GM12878 (cell line): ENCODE results near the gene CEBPB. TPM values are rescaled to one million over a fixed set of nuclear protein-coding genes. Genes with fewer than 3 reads are reported as not detected.

Experiments
- ATAC-seq: fragments of 200-7000 bp; cut with Tn5 transposase; 3 replicates; pipeline ENCODE4 v1.9.1; 2020; ENCODE audit warnings: mild to moderate bottlenecking, moderate library complexity
- BruUV-seq: library from RNA; stranded (reverse); fragments of 400-500 nt; replicated peaks from 2 replicates; lab custom pipeline; 2021; lab: Mats Ljungman, UMichigan
- CTCF ChIA-PET: fragments of 300-600 bp; sonication (Branson Sonifier 250); formaldehyde crosslinking; extraction: SDS; loops from one replicate; lab custom pipeline; 2021; ENCODE audit warnings: inconsistent platforms; lab: Yijun Ruan, JAX
- POLR2A ChIA-PET: fragments of 350-600 bp; formaldehyde crosslinking; extraction: SDS; loops from one replicate; lab custom pipeline; 2021; ENCODE audit warnings: inconsistent platforms; lab: Charles Lee
- RAD21 ChIA-PET: fragments of 300-600 bp; sonication (Branson Sonifier 250); formaldehyde crosslinking; loops from one replicate; lab custom pipeline; 2023; ENCODE audit warnings: antibody characterized with exemption; ENCODE audit not compliant: unreplicated experiment; lab: Charles Lee
- SMC1A ChIA-PET: fragments of 300-600 bp; sonication (Branson Sonifier 250); formaldehyde crosslinking; loops from one replicate; lab custom pipeline; 2023; ENCODE audit not compliant: unreplicated experiment, uncharacterized antibody; lab: Charles Lee
- DNase-seq: peaks from one replicate; pipeline ENCODE4 v3.0.0-alpha.2; 2011; ENCODE audit warnings: low read depth, low spot score
- FAIRE-seq: peaks from 3 replicates; lab custom pipeline; 2011; peaks lifted over from hg19 to GRCh38; lab: Jason Lieb, UNC
- H2AFZ ChIP-seq: 2 replicates; pipeline ENCODE4 v1.6.0; 2011; ENCODE audit warnings: low read depth, low read length, control low read depth; ENCODE audit not compliant: control insufficient read depth
- H3K27ac ChIP-seq: 2 replicates; pipeline ENCODE4 v1.5.1; 2011; ENCODE audit warnings: control low read depth; ENCODE audit not compliant: control insufficient read depth, insufficient read depth
- H3K27me3 ChIP-seq, 2 experiments: replicated peaks in 1 of 2; 2 replicates each; pipeline versions ENCODE4 v1.6.0 to v1.6.1; 2011; ENCODE audit warnings: low read length in 1 of 2; ENCODE audit not compliant: control insufficient read depth in 2 of 2, insufficient read depth in 2 of 2
- H3K36me3 ChIP-seq, 2 experiments: 2 replicates each; pipeline ENCODE4 v1.5.1; 2011; ENCODE audit warnings: low read length in 1 of 2; ENCODE audit not compliant: control insufficient read depth in 2 of 2, insufficient read depth in 2 of 2
- H3K4me1 ChIP-seq: 2 replicates; pipeline ENCODE4 v1.6.1; 2011; ENCODE audit warnings: mild to moderate bottlenecking, low read length, moderate library complexity, mixed read lengths; ENCODE audit not compliant: control insufficient read depth, insufficient read depth
- H3K4me2 ChIP-seq: 2 replicates; pipeline ENCODE4 v1.6.0; 2011; ENCODE audit warnings: control low read depth; ENCODE audit not compliant: control insufficient read depth, insufficient read depth
- H3K4me3 ChIP-seq: fragments of 200-600 bp; sonication (generic); 2 replicates; pipeline ENCODE4 v1.5.1; 2016
- H3K79me2 ChIP-seq: 2 replicates; pipeline ENCODE4 v1.6.0; 2011; ENCODE audit warnings: low read length; ENCODE audit not compliant: control insufficient read depth, insufficient read depth
- H3K9ac ChIP-seq: 2 replicates; pipeline ENCODE4 v1.8.0; 2011; ENCODE audit warnings: low read length, control low read depth, mixed read lengths; ENCODE audit not compliant: control insufficient read depth, insufficient read depth
- H3K9me3 ChIP-seq: replicated peaks from 3 replicates; pipeline ENCODE4 v1.5.1; 2011; ENCODE audit warnings: mild to moderate bottlenecking, low read length; ENCODE audit not compliant: control insufficient read depth, insufficient read depth
- H4K20me1 ChIP-seq: 2 replicates; pipeline ENCODE4 v1.6.0; 2011; ENCODE audit not compliant: control insufficient read depth, insufficient read depth
- ASH2L ChIP-seq: fragments of 300-600, 200-600 bp; sonication (generic); IDR thresholded peaks from 2 replicates; pipeline ENCODE4 v1.6.1; 2017; ENCODE audit warnings: low read depth, mild to moderate bottlenecking, borderline replicate concordance
- BCL11A ChIP-seq: IDR thresholded peaks from 2 replicates; pipeline ENCODE4 v1.6.1; 2011; ENCODE audit warnings: low read depth, low read length
- CREB1 ChIP-seq: IDR thresholded peaks from 2 replicates; pipeline ENCODE4 v1.6.1; 2012; ENCODE audit warnings: low read depth, mild to moderate bottlenecking, inconsistent platforms
- ESRRA ChIP-seq: IDR thresholded peaks from 2 replicates; pipeline ENCODE4 v1.6.1; 2012; ENCODE audit warnings: mild to moderate bottlenecking, low read length, improper control_type of control experiment
- IRF4 ChIP-seq: IDR thresholded peaks from 2 replicates; pipeline ENCODE4 v1.6.1; 2011; ENCODE audit warnings: low read depth, low read length
- MEF2B ChIP-seq: fragments of 450-650 bp; IDR thresholded peaks from 2 replicates; pipeline ENCODE4 v1.6.1; 2018; ENCODE audit warnings: mild to moderate bottlenecking, moderate library complexity; ENCODE audit not compliant: partially characterized antibody, poor library complexity, severe bottlenecking
- MTA3 ChIP-seq: IDR thresholded peaks from 2 replicates; pipeline ENCODE4 v1.6.1; 2012; ENCODE audit warnings: low read length, inconsistent platforms, borderline replicate concordance
- POLR2A ChIP-seq: IDR thresholded peaks from 2 replicates; pipeline ENCODE4 v1.6.1; 2011; ENCODE audit warnings: low read depth, mild to moderate bottlenecking, low read length
- POLR2AphosphoS2 ChIP-seq: IDR thresholded peaks from 2 replicates; pipeline ENCODE4 v1.6.1; 2011; ENCODE audit warnings: low read depth, mild to moderate bottlenecking, low read length, improper control_type of control experiment, moderate library complexity
- RUNX3 ChIP-seq: IDR thresholded peaks from 2 replicates; pipeline ENCODE4 v1.6.1; 2012; ENCODE audit warnings: low read length, inconsistent platforms
- SREBF2 ChIP-seq: IDR thresholded peaks from 2 replicates; pipeline ENCODE4 v1.6.1; 2012; ENCODE audit warnings: mild to moderate bottlenecking, low read length
- ZNF217 ChIP-seq: fragments of 450-650 bp; IDR thresholded peaks from 2 replicates; pipeline ENCODE4 v1.6.1; 2017; ENCODE audit warnings: antibody characterized with exemption, mild to moderate bottlenecking
- ZZZ3 ChIP-seq: IDR thresholded peaks from 2 replicates; pipeline ENCODE4 v1.6.1; 2011; ENCODE audit warnings: low read depth; ENCODE audit not compliant: control insufficient read depth, insufficient read length
- WGBS: methylation state at CpG from one replicate; pipeline ENCODE4 v1.1.6; 2016; ENCODE audit warnings: low lambda C conversion rate; ENCODE audit not compliant: insufficient replicate concordance, insufficient coverage; ENCODE audit errors: missing lambda C conversion rate; 5-methylcytosine and 5-hydroxymethylcytosine counted together
- in situ Hi-C: fragments of 300-500 bp; cut with MboI; formaldehyde crosslinking; loops from 9 replicates; pipeline ENCODE4 v1.14.3; 2018; ENCODE audit warnings: mixed read lengths
- intact Hi-C: fragments of 100-400 bp; cut with micrococcal nuclease; formaldehyde crosslinking; loops from one replicate; pipeline ENCODE4 v1.14.2; 2022; ENCODE audit not compliant: unreplicated experiment
- polyA plus RNA-seq, 11 experiments: library from polyadenylated mRNA; depleted of rRNA in 4 of 11; unstranded in 6 of 11; stranded (reverse) in 5 of 11; fragments of >200 nt; fragmentation: Nextera tagmentation in 4 of 11; fragmentation: Illumina TruSeq in 1 of 11; extraction: Ambion mirVana in 4 of 11; extraction: Trizol in 1 of 11; gene quantifications; 1 replicate in 1 of 11; 2 replicates in 10 of 11; pipeline versions ENCODE4 v1.2.1 to v1.2.3, GENCODE V29; 2011 to 2016; ENCODE audit warnings: inconsistent platforms in 2 of 11, missing spikeins in 2 of 11, low read depth in 1 of 11
- total RNA-seq, 4 experiments: library from RNA; depleted of rRNA in 3 of 4; stranded (reverse); fragments of >200 nt in 3 of 4; fragmentation: Illumina TruSeq in 1 of 4; extraction: Trizol in 1 of 4; gene quantifications; 2 replicates each; pipeline versions ENCODE4 v1.2.1 to v1.2.3, GENCODE V29; 2013 to 2021
- TF ChIP-seq, protein P1 (sequence below): IDR thresholded peaks from 2 replicates; pipeline ENCODE4 v1.6.1; 2012; ENCODE audit warnings: low read depth, low read length, improper control_type of control experiment
- TF ChIP-seq, protein P2 (sequence below): fragments of 450-650 bp; IDR thresholded peaks from 2 replicates; pipeline ENCODE4 v1.6.1; 2016; ENCODE audit warnings: mild to moderate bottlenecking
- TF ChIP-seq, protein P3 (sequence below): fragments of 450-650 bp; formaldehyde crosslinking; IDR thresholded peaks from 2 replicates; pipeline ENCODE4 v1.4.0; 2022; ENCODE audit warnings: mild to moderate bottlenecking, moderate library complexity
- TF ChIP-seq, protein P4 (sequence below), 3 experiments: IDR thresholded peaks in 2 of 3; conservative IDR thresholded peaks in 1 of 3; 2 replicates each; pipeline ENCODE4 v1.5.1; 2011; ENCODE audit warnings: low read depth in 3 of 3, low read length in 3 of 3, mild to moderate bottlenecking in 3 of 3, control low read depth in 2 of 3, moderate library complexity in 2 of 3, inconsistent platforms in 1 of 3, mixed read lengths in 1 of 3; ENCODE audit not compliant: control insufficient read depth in 2 of 3, insufficient read depth in 1 of 3; ENCODE audit errors: extremely low read depth in 1 of 3
- TF ChIP-seq, protein P5 (sequence below): IDR thresholded peaks from 2 replicates; pipeline ENCODE4 v1.6.1; 2012; ENCODE audit warnings: low read length, inconsistent platforms

CEBPB gene
- total and polyA plus RNA-seq, 10 of the 15 experiments (the other 5 are each of a cell fraction or from before 2014, with no cell fraction given): 0.18 to 8.8 (median 1.6) TPM

DNA sequence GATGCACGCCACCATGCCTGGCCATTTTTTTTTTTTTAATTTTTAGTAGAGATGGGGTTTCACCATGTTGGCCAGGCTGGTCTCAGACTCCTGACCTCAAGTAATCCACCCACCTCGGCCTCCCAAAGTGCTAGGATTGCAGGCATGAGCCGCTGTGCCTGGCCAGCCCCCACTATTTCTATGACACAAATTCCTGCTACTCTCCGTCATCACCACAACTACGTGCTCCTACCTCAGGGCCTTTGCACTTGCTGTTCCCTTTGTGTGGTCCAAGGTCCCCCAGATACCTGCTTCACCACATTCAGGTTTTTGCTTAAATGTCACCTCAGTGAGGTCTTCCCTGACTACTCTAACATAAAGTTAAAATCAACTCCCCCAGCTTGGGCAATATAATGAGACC, 5.2 kb upstream of the CEBPB start:
- BruUV-seq: no TSS peak
- ATAC-seq: no peak
- Histone ChIP-seq H3K27me3 (no peaks in the 10 kb centered on the region), H3K4me1 (no peaks in the 10 kb centered on the region), H3K27ac (no peak overlapping the region), H3K9me3 (no peaks in the 10 kb centered on the region)
- WGBS: 40% methylated on average over 4 of the region's 5 CpGs
- CTCF ChIA-PET: interaction anchor here (0.6 to 10.8 kb wide), 10 partner anchors 10 to 564 kb away, joined by 3 to 157 read pairs (median 3); no protein-coding TSS in a partner anchor
- TF ChIP-seq, protein P1, sequence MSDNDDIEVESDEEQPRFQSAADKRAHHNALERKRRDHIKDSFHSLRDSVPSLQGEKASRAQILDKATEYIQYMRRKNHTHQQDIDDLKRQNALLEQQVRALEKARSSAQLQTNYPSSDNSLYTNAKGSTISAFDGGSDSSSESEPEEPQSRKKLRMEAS: no peak
- TF ChIP-seq, protein P2, sequence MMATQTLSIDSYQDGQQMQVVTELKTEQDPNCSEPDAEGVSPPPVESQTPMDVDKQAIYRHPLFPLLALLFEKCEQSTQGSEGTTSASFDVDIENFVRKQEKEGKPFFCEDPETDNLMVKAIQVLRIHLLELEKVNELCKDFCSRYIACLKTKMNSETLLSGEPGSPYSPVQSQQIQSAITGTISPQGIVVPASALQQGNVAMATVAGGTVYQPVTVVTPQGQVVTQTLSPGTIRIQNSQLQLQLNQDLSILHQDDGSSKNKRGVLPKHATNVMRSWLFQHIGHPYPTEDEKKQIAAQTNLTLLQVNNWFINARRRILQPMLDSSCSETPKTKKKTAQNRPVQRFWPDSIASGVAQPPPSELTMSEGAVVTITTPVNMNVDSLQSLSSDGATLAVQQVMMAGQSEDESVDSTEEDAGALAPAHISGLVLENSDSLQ: no peak
- no peak for TF ChIP-seq BCL11A
- TF ChIP-seq ZZZ3: no peak
- TF ChIP-seq POLR2A: no peak
- no peak for TF ChIP-seq SREBF2
- no peak for TF ChIP-seq ESRRA
- TF ChIP-seq CREB1: no peak
- TF ChIP-seq, protein P3, sequence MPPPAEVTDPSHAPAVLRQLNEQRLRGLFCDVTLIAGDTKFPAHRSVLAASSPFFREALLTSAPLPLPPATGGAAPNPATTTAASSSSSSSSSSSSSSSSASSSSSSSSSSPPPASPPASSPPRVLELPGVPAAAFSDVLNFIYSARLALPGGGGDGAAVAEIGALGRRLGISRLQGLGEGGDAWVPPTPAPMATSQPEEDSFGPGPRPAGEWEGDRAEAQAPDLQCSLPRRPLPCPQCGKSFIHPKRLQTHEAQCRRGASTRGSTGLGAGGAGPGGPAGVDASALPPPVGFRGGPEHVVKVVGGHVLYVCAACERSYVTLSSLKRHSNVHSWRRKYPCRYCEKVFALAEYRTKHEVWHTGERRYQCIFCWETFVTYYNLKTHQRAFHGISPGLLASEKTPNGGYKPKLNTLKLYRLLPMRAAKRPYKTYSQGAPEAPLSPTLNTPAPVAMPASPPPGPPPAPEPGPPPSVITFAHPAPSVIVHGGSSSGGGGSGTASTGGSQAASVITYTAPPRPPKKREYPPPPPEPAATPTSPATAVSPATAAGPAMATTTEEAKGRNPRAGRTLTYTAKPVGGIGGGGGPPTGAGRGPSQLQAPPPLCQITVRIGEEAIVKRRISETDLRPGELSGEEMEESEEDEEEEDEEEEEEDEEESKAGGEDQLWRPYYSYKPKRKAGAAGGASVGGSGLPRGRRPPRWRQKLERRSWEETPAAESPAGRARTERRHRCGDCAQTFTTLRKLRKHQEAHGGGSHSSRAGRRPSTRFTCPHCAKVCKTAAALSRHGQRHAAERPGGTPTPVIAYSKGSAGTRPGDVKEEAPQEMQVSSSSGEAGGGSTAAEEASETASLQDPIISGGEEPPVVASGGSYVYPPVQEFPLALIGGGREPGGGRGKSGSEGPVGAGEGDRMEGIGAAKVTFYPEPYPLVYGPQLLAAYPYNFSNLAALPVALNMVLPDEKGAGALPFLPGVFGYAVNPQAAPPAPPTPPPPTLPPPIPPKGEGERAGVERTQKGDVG (CRISPR knock-in tag): no peak
- TF ChIP-seq IRF4: no peak
- no peak for TF ChIP-seq RUNX3
- no peak for TF ChIP-seq ZNF217
- TF ChIP-seq POLR2AphosphoS2: no peak
- TF ChIP-seq, protein P4, sequence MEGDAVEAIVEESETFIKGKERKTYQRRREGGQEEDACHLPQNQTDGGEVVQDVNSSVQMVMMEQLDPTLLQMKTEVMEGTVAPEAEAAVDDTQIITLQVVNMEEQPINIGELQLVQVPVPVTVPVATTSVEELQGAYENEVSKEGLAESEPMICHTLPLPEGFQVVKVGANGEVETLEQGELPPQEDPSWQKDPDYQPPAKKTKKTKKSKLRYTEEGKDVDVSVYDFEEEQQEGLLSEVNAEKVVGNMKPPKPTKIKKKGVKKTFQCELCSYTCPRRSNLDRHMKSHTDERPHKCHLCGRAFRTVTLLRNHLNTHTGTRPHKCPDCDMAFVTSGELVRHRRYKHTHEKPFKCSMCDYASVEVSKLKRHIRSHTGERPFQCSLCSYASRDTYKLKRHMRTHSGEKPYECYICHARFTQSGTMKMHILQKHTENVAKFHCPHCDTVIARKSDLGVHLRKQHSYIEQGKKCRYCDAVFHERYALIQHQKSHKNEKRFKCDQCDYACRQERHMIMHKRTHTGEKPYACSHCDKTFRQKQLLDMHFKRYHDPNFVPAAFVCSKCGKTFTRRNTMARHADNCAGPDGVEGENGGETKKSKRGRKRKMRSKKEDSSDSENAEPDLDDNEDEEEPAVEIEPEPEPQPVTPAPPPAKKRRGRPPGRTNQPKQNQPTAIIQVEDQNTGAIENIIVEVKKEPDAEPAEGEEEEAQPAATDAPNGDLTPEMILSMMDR (IDR thresholded peaks at IDR 0.05 in 2 of 3, conservative IDR thresholded peaks at IDR 0.05 in 1 of 3; ENCODE audit: control insufficient read depth in 2 of 3, extremely low read depth in 1 of 3, insufficient read depth in 1 of 3, low read depth in 3 of 3, low read length in 3 of 3): no peak
- TF ChIP-seq, protein P5, sequence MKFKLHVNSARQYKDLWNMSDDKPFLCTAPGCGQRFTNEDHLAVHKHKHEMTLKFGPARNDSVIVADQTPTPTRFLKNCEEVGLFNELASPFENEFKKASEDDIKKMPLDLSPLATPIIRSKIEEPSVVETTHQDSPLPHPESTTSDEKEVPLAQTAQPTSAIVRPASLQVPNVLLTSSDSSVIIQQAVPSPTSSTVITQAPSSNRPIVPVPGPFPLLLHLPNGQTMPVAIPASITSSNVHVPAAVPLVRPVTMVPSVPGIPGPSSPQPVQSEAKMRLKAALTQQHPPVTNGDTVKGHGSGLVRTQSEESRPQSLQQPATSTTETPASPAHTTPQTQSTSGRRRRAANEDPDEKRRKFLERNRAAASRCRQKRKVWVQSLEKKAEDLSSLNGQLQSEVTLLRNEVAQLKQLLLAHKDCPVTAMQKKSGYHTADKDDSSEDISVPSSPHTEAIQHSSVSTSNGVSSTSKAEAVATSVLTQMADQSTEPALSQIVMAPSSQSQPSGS: no peak
- TF ChIP-seq ASH2L: no peak
- no peak for TF ChIP-seq MEF2B
- TF ChIP-seq MTA3: no peak
- TF ChIP-seq, all 136 proteins: peak for 0
- intact Hi-C loops (loop anchor here (10.0 kb wide), 1 partner anchor 549 kb away; the partner anchor contains the start of gene PARD6B), in situ Hi-C loops (loop anchor here (5.0 kb wide), 2 partner anchors 277 to 387 kb away; no protein-coding TSS in a partner anchor)
- no peaks in the 10 kb centered on the region for H3K36me3 ChIP-seq
- H2AFZ ChIP-seq: no peak overlapping the region
- no peak overlapping the region for H3K9ac ChIP-seq
- no peaks in the 10 kb centered on the region for H4K20me1 ChIP-seq
- DNase-seq (no peak), FAIRE-seq (no peak)
- SMC1A ChIA-PET: interaction anchor here (0.6 to 6.7 kb wide), 6 partner anchors 63 to 388 kb away, joined by 3 to 60 read pairs (median 3); no protein-coding TSS in a partner anchor
- POLR2A ChIA-PET: no interaction called here
- no peak overlapping the region for H3K4me3 ChIP-seq
- RAD21 ChIA-PET: interaction anchor here (5.7 kb wide), 1 partner anchor 278 kb away, joined by 56 read pairs; no protein-coding TSS in a partner anchor
- H3K4me2 ChIP-seq: no peak overlapping the region
- H3K79me2 ChIP-seq: no peaks in the 10 kb centered on the region
